Liver (tissue), 3 donors: ENCODE data around the gene NKD1.

Source experiments
- TF ChIP-seq, protein P1 (sequence below): IDR thresholded peaks from 2 replicates; pipeline ENCODE4 v1.6.1; 2016; ENCODE audit warnings: antibody characterized with exemption, mild to moderate bottlenecking
- TF ChIP-seq, protein P2 (sequence below): fragments of 150-350 bp; IDR thresholded peaks from 2 replicates; pipeline ENCODE4 v1.5.1; 2017; ENCODE audit warnings: improper control_type of control experiment, low read depth, low read length; ENCODE audit not compliant: missing input control
- TF ChIP-seq, protein P3 (sequence below): IDR thresholded peaks from 2 replicates; pipeline ENCODE4 v1.6.1; 2016; ENCODE audit warnings: antibody characterized with exemption
- donor health status: healthy.
- donor health status: healthy.

DNA sequence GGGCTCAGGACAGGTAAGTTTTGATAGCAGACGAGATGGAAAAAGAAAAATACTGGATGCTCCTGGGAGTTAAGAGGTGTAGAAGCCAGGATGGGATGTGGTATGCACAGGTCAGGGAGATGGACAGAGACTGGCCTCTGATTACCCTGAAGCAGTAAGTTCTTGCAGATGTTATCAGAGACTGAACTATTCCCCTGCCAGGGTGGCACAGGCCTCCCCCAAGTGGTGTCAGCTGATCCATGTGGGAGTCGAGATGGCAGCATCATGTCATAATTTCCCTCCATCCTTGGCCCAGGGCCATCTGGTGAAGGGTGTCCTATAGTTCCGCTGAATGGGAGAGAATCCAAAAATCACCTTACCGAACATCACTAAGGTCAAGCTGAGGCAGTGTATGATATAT is 14.1 kb upstream of the NKD1 start:
- TF ChIP-seq, protein P1, sequence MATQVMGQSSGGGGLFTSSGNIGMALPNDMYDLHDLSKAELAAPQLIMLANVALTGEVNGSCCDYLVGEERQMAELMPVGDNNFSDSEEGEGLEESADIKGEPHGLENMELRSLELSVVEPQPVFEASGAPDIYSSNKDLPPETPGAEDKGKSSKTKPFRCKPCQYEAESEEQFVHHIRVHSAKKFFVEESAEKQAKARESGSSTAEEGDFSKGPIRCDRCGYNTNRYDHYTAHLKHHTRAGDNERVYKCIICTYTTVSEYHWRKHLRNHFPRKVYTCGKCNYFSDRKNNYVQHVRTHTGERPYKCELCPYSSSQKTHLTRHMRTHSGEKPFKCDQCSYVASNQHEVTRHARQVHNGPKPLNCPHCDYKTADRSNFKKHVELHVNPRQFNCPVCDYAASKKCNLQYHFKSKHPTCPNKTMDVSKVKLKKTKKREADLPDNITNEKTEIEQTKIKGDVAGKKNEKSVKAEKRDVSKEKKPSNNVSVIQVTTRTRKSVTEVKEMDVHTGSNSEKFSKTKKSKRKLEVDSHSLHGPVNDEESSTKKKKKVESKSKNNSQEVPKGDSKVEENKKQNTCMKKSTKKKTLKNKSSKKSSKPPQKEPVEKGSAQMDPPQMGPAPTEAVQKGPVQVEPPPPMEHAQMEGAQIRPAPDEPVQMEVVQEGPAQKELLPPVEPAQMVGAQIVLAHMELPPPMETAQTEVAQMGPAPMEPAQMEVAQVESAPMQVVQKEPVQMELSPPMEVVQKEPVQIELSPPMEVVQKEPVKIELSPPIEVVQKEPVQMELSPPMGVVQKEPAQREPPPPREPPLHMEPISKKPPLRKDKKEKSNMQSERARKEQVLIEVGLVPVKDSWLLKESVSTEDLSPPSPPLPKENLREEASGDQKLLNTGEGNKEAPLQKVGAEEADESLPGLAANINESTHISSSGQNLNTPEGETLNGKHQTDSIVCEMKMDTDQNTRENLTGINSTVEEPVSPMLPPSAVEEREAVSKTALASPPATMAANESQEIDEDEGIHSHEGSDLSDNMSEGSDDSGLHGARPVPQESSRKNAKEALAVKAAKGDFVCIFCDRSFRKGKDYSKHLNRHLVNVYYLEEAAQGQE, result no peak
- TF ChIP-seq, protein P2, sequence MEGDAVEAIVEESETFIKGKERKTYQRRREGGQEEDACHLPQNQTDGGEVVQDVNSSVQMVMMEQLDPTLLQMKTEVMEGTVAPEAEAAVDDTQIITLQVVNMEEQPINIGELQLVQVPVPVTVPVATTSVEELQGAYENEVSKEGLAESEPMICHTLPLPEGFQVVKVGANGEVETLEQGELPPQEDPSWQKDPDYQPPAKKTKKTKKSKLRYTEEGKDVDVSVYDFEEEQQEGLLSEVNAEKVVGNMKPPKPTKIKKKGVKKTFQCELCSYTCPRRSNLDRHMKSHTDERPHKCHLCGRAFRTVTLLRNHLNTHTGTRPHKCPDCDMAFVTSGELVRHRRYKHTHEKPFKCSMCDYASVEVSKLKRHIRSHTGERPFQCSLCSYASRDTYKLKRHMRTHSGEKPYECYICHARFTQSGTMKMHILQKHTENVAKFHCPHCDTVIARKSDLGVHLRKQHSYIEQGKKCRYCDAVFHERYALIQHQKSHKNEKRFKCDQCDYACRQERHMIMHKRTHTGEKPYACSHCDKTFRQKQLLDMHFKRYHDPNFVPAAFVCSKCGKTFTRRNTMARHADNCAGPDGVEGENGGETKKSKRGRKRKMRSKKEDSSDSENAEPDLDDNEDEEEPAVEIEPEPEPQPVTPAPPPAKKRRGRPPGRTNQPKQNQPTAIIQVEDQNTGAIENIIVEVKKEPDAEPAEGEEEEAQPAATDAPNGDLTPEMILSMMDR, result no peak
- TF ChIP-seq, protein P3, sequence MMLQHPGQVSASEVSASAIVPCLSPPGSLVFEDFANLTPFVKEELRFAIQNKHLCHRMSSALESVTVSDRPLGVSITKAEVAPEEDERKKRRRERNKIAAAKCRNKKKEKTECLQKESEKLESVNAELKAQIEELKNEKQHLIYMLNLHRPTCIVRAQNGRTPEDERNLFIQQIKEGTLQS, result no peak
